B cell (primary cell): ENCODE measurements around the gene WDR86.

Experiments
- EZH2 ChIP-seq: IDR thresholded peaks from 2 replicates; pipeline ENCODE4 v1.6.1; 2012; ENCODE audit warnings: borderline replicate concordance, low read depth, mild to moderate bottlenecking, moderate library complexity, low read length; ENCODE audit not compliant: insufficient read depth, poor library complexity, severe bottlenecking
- TF ChIP-seq, protein P1 (sequence below): fragments of 200-600 bp; IDR thresholded peaks from one replicate; pipeline ENCODE4 v1.8.0; 2022; ENCODE audit warnings: antibody characterized with exemption, mild to moderate bottlenecking

DNA sequence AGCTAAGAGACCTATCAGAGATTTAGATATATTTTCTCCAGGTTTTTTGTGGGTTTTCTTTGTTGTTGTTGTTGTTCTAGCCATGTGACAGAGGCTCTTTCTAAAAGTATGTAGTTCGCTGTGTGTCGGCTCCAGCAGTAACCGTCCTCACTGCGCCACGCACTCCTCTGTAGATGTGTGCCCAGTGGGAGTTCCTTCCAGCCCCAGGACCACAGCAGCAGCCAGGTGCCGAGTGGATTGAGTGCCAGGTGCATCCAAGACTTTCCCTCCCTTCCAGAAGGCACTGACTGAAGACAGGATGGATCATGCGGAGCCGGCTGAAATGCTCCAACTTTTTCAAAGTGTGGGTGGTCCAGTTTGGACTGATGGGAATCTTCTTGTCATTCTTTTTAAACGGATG is 31.8 kb downstream of the WDR86 start:
- TF ChIP-seq, protein P1, sequence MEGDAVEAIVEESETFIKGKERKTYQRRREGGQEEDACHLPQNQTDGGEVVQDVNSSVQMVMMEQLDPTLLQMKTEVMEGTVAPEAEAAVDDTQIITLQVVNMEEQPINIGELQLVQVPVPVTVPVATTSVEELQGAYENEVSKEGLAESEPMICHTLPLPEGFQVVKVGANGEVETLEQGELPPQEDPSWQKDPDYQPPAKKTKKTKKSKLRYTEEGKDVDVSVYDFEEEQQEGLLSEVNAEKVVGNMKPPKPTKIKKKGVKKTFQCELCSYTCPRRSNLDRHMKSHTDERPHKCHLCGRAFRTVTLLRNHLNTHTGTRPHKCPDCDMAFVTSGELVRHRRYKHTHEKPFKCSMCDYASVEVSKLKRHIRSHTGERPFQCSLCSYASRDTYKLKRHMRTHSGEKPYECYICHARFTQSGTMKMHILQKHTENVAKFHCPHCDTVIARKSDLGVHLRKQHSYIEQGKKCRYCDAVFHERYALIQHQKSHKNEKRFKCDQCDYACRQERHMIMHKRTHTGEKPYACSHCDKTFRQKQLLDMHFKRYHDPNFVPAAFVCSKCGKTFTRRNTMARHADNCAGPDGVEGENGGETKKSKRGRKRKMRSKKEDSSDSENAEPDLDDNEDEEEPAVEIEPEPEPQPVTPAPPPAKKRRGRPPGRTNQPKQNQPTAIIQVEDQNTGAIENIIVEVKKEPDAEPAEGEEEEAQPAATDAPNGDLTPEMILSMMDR, result no peak
- no peak for TF ChIP-seq EZH2
